ENCODE measurements around the gene EID2.

The EID2 gene

DNA sequence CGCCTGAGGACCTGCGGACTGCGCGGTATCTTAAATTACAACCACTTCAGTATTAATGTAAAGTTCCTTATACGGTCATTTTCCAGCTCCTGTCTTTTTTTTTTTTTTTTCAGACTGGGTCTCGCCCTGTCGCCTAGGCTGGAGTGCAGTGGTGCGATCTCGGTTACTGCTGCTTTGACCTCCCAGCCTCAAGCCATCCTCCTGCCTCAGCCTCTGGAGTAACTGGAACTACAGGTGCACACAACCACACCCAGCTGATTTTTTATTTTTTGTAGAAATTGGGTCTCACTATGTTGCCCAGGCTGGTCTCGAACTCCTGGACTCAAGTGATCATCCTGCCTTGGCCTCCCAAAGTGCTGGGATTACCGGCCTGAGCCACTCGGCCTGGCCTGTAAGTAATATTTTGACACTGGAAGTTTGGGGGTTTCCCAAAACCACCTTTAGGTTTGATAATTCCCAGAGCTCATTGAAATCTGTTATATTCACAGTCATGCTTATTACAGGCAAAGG lies 6.9 kb downstream of the EID2 start:
- DNase-seq, result no peak

DNA sequence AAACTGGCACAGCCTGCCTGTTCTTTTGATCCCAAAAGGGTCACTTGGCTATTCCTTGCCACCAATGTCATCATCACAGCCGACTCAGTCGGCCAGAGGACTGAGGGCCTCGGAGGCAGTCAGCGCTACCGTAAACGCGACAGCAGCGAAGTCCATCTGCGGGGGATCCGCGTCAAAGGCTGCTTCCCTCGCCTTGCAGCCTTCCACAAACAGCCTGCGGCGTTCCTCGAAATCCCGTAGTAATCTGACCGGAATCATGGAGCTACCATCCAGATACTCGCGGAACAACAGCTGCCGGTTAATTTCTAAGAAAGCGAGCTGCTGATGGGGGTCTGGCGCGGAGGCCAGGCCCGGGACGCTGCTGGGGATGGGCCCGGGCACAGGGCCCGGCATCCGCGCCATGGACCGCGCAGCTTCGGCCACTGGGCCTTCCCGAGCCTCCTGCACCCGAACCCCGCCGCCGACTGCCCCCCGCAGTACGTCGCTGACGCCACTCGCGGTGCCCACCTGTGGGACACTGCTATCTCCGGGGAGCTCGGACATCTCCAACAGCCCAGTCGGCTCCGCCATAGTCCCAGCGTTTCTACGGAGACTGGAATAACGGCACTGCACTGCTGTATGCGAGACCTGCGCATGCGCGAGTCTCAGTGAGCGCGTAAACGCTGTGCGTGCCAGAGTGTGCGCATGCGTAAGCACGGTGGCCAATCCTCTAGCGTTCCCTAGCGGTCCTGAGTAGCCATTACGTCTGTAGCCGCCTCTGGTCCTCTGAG lies 7.5 kb downstream of the EID2 start, which contains the start of gene EID2B:
Gene EID2B (minus strand): TSS at position 620 of the 770 bp plus-strand sequence. CDS start 50 bp downstream, at position 570.
- peak; percentile 92 for DNase-seq

DNA sequence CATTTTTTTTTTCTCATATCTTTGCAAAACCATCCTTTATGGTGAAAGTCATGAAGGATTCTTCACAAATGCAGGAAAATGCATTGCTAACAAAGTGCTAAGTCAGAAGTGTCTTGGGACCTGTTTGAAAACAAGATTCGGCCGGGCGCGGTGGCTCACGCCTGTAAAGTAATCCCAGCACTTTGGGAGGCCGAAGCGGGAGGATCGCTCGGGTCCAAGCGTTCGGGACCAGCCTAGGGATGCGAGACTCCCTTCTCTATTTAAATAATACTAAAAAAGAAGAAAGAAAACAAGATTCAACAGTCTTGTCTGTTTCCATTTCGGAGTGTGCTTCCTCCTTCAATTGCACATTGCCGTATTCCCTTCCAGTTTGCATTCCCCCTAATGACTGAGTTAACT lies 8.1 kb downstream of the EID2 start:
- no peak for DNase-seq

DNA sequence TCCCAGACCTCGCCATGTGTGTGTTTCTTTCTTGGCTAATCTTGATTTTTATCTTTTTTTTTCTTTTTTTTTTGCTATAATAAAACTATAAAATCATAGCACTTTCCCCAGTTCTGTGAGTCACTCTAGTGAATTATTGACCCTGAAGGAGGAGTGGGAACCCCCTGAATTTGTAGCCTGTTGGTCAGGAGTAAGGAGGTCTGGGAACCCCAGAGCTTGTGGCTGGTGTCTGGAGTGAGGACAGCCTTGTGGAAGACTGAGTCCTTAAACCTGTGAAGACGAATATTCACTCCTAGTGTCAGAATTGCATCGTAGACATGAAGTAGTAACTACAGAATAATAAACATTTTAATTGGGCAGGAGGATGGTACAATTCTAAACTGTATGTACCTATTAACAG lies 14.8 kb downstream of the EID2 start:
- no peak for DNase-seq

DNA sequence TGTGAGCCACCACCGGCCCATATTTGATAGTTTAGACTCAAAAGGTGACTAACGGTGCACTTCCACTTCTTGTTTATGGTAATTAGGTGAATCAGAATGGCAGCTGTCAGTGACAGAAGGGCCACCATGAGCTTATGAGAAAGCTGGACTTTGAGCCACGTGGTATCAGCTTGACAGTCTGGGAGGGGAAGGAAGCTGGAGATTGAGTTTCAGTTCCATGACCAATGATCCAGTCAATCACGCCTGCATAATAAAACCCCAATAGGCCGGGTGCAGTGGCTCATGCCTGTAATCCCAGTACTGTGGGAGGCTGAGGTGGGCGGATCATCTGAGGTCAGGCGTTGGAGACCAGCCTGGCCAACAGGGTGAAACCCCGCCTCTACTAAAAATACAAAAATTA lies 15.5 kb downstream of the EID2 start:
- DNase-seq, result no peak

DNA sequence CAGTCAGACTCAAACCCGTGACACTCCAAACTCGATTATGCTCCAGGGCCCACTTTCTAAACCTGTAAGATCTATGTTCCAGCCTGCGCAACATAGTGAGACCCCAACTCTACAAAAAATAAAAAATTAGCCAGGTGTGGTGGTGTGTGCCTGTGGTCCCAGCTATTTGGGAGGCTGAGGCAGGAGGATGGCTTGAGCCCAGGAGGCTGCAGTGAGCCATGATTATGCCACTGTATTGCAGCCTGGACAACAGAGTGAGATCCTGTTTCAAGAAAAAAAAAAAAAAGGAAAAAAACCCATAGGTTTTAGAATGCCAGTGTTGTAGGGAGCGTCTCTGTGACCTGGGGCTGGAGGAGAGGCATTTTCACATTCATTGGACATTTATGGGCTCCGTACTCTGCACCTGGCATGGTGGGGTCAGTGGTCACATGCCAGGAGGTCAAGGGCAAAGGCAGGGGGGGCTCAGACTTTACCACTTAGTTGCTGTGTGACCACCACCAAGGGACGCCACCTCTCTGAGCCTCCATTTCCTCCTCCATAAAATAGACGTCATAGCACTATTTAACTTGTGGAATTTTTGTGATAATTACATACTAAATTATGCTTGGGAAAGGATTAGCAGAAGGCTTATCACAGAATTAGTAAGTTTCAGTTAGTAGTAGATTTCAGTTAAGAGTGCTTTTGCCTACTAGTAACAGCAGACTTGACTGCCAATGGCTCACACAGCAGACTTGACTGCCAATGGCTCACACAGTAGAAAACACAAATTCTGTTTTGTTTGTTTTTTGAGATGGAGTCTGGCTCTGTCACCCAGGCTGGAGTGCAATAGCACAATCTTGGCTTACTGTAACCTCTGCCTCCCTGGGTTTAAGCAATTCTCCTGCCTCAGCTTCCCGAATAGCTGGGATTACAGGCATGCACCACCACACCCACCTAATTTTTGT lies 19.1 kb downstream of the EID2 start:
- DNase-seq, result no peak

DNA sequence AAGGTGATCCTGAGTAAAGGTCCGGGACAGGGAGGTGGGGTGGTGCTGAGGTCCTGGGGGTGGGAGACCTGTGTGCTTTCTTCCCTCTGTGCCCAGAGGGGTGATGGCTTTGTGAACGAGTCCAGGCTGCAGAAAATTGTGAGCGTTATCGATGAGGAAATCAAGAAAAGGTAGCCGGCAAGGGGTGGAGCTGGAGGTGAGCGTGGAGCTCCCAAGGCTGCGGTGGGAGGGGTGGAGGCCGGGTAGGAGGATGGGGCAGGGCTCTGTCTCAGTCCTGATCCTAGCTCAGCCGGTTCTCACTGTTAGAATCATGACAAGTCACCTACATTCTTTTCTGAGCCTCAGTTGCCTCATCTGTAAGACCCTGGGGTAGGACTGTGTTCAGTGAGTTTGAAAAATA lies 21.0 kb downstream of the EID2 start:
- no peak for DNase-seq

DNA sequence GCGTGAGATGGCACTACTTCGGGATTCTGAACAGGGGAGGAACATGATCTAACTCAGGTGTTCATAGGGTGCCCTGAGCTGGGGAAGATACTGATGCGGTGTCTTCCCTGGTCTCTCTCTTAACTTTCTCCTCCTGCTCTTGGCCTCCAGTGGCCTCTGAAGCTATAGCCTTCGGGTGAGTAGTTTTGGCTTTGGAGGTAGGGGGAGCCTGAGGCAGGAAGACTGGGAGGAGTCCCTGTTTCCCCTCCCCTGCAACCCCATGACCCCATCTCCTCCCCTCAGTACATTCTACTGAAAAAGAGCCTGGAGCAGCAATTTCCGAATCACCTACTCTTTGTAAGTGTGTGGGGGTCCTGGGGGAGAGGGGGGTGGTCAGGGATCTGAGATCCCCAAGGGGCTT lies 21.5 kb downstream of the EID2 start:
- no peak for DNase-seq

DNA sequence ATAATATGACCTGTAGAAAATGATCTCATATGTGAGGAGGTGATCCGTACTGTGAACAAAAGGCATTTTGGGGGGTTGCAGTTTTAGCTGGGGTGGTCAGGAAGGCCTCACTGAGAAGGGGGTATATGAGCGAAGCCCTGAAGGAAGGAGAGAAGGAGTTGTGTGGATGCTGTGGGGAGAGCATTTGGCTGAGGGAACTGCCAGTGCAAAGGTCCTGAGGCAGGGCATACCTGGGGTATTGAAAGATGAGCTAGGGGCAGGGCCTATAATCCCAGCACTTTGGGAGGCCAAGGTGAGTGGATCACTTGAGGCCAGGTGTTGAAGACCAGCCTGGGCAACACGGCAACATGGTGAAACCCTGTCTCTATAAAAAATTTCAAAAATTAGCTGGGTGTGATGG lies 22.5 kb downstream of the EID2 start:
- no peak for DNase-seq

DNA sequence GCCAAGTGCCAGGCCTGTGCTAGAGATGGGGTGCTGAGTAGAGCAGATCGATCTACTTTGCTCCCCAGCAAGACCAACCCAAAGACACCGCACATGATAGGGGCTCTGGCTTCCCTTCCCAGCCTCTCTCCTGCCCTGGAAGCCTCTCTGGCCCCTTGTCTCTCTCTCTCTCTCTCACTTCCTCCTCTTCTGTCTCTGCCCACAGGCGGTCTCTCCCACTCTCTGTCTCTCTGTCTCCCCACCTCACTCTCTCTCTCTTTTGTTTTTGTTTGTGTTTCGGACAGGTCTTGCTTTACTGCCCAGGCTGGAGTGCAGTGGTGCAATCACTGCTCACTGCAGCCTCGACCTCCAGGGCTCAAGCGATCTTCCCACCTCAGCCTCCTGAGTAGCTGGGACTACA lies 23.7 kb downstream of the EID2 start:
- no peak for DNase-seq

DNA sequence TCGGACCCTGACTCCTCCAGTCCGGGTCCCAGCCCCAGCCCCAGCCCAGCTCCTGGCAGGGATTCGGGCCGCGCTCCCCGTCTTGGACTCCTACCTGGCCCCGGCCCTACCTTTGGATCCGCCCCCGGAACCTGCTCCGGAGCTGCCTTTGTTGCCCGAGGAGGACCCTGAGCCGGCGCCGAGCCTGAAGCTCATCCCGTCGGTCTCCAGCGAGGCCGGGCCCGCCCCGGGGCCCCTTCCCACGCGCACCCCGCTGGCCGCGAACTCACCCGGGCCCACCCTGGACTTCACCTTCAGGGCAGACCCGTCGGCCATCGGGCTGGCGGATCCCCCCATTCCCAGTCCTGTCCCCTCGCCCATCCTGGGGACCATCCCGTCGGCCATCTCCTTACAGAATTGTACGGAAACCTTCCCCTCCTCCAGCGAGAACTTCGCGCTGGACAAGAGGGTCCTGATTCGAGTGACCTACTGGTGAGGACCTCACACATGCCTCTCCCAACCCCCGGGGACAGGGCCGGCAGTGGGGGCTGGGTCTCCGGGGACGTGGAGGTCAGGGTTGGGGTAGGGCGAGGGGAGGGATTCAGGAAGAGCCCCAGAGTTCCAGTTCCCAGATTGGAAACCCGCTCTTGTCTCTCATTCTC lies 24.3 kb downstream of the EID2 start:
- no peak for DNase-seq

DNA sequence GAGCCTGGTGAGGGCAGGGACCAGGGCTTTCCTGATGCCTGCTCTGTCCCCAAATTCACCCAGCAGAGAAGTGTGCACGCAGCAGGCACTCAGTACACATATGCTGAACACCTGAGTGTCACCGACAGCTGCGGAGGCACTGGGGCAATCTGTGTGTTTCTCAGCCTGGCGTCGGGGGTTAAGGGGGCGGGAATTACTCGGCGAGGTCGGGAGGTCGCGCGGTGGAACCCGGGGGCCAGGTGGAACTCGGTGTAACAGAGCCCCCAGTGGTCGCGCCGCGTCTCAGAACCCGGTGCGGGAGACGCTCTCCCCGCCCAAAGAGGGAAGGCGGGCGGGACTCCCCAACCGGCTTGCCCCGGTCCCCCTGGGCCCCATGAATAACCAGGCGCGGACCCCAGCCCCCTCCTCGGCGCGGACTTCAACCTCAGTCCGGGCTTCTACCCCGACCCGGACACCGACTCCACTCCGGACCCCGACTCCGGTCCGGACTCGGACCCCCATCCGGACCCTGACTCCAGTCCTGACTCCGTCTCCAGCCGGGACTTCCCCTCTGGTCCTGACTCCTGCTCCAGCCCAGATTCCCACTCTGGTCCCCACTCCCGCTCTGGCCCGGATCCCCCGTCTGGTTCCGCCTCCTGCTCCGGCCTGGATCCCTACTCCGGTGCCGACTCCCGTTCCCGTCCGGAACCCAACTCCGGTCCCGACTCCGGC lies 25.0 kb downstream of the EID2 start, which contains the start of gene SELENOV:
Gene SELENOV (plus strand): TSS at position 300 of the 711 bp plus-strand sequence. CDS start 74 bp downstream, at position 374.
- peak; percentile 9 for DNase-seq

DNA sequence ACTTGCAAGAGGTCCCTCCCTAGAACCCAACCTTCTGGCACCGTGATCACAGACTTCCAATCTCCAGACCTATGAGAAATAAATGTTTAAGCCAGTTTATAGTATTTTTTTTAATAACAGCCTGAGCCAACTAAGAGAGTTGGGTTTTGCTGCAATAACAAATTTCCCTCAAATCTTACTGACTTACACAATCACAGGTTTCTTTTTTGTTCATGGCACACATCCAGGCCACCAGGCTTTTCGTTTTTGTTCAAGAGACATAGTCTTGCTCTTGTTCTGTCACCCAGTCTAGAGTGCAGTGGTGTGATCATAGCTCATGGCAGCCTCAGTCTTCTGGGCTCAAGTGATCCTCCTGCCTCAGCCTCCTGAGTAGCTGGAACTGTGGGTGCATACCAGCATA lies 27.0 kb downstream of the EID2 start:
- no peak for DNase-seq

DNA sequence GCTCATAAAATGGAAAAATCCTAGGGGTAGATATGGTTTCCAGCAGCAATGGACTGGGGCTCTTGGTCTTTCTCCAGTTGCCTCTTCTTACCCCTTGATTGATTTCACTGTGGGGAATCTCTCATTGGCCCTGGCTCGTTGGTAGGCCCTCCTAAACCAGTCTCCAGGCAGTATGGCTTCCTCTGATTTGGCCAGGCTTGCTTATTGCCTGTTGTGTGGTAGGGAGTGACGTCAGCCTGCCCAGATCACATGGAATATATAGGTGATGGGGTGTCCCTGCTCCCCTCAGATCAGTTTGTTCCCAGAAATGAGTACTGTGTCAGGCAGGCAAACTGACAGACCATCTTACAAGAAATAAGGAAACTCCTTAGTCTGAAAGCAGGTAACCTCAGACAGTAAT lies 30.7 kb downstream of the EID2 start:
- no peak for DNase-seq

DNA sequence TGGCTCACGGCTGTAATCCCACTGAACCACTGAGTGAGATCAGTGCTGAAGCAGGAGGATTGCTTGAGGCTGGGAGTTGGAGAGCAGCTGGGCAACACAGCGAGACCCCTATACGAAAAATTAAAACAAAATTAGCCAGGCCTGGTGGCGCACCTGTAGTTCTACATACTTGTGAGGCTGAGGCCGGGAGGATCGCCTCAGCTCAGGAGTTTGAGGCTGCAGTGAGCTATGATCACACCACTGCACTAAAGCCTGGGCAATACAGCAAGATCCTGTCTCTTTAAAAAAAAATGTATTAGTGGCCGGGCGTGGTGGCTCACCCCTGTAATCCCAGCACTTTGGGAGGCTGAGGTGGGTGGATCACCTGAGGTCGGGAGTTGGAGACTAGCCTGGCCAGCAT lies 31.3 kb downstream of the EID2 start:
- DNase-seq, result no peak

DNA sequence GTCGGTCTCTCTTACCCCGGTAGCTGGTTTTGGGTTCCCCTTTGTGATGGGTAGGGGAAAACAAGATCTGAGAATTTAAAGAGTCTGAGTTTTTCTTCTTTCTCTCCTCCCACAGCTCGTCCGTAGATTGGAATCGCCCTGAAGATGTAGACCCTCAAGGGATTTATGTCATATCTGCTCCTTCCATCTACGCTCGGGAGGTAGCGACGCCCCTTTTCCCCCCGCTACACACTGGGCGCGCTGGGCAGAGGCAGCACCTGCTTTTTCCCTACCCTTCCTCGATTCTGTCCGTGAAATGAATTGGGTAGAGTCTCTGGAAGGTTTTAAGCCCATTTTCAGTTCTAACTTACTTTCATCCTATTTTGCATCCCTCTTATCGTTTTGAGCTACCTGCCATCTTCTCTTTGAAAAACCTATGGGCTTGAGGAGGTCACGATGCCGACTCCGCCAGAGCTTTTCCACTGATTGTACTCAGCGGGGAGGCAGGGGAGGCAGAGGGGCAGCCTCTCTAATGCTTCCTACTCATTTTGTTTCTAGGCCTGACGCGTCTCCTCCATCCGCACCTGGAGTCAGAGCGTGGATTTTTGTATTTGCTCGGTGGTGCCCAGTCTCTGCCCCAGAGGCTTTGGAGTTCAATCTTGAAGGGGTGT lies 32.1 kb downstream of the EID2 start:
- DNase-seq, result no peak

DNA sequence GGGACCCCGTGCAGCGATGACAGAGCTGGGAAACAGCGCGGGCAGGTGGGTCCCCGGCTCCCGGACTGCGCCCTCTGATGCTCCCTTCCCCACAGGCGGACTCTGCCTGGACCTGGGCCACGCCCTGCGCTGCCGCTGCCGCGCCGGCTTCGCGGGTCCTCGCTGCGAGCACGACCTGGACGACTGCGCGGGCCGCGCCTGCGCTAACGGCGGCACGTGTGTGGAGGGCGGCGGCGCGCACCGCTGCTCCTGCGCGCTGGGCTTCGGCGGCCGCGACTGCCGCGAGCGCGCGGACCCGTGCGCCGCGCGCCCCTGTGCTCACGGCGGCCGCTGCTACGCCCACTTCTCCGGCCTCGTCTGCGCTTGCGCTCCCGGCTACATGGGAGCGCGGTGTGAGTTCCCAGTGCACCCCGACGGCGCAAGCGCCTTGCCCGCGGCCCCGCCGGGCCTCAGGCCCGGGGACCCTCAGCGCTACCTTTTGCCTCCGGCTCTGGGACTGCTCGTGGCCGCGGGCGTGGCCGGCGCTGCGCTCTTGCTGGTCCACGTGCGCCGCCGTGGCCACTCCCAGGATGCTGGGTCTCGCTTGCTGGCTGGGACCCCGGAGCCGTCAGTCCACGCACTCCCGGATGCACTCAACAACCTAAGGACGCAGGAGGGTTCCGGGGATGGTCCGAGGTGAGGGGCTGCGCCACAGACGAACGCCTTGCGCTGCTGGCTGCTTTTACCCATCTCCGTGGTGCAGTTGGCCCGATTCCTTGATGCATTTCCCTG lies 32.8 kb downstream of the EID2 start:
- DNase-seq, result peak; percentile 51

DNA sequence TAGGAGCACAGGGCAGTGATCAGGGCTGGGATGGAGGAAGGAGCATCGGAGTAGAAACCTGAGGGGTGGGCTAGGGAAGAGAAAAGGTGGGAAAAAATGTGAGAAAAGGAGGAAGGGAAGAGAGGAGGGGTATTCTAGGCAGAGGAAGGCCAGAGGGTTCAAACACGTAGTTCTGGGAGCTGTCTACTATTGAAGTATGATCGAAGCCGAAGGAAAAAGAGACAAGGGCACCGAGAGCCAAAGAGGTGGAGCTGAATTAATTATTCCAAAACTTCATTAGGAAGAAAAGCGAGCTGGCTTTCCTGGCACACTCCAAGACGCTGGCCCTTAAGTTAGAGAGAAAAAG lies 33.4 kb downstream of the EID2 start:
- no peak for DNase-seq

DNA sequence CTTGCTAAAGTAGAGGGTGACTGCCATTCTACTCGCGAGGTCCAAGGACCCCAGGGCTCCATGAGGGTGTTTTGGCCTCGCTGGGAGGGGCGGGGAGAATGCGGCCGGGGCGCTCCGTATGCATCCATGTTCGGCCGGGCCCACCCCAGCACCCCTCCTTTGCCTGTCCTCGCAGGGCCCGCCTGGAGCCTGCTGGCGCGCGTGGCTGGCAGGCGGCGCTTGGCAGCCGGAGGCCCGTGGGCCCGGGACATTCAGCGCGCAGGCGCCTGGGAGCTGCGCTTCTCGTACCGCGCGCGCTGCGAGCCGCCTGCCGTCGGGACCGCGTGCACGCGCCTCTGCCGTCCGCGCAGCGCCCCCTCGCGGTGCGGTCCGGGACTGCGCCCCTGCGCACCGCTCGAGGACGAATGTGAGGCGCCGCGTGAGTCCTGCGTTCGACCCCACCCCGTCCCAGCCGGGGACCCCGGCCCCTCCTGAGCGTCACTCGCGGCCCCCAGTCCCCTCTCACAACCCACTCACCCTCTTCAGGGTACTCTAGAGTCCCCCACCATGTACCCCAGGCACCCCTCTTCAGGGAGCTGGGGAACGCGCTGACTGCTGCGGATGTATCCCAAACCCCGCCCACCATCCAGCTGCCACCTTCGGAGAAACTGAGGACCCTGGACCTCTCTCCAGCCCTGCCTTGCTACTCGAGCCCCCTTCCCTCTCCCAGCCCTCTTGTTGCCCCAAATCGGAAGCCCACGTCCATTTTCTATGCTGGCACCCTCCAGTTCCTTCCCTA lies 37.1 kb downstream of the EID2 start:
- no peak for DNase-seq

DNA sequence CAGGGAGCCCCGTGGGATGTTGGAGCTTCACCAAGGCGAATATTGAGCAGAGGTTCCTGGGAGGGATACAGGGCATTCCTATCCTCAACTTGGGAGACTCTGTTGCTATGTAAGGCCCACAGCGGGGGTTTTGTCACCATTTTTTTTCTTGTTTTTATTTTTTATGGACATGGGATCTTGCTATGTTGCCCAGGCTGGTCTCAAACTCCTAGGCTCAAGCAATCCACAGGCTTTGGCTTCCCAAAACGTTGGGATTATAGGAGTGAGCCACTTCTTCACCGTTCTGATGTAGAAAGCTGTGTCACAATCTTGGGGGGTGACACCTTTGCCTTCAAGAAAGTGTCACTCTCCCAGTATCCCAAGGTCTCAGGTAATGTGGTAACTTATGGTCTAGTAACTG lies 38.6 kb downstream of the EID2 start:
- no peak for DNase-seq
